Measurements from ENCODE around the gene USP4. TPM values are rescaled to one million over a fixed set of nuclear protein-coding genes. Genes with fewer than 3 reads are reported as not detected.

The USP4 gene
- total and polyA plus RNA-seq, 3 donors from 2014 or later, result 48.0 to 95.1 (median 72.0) TPM

DNA sequence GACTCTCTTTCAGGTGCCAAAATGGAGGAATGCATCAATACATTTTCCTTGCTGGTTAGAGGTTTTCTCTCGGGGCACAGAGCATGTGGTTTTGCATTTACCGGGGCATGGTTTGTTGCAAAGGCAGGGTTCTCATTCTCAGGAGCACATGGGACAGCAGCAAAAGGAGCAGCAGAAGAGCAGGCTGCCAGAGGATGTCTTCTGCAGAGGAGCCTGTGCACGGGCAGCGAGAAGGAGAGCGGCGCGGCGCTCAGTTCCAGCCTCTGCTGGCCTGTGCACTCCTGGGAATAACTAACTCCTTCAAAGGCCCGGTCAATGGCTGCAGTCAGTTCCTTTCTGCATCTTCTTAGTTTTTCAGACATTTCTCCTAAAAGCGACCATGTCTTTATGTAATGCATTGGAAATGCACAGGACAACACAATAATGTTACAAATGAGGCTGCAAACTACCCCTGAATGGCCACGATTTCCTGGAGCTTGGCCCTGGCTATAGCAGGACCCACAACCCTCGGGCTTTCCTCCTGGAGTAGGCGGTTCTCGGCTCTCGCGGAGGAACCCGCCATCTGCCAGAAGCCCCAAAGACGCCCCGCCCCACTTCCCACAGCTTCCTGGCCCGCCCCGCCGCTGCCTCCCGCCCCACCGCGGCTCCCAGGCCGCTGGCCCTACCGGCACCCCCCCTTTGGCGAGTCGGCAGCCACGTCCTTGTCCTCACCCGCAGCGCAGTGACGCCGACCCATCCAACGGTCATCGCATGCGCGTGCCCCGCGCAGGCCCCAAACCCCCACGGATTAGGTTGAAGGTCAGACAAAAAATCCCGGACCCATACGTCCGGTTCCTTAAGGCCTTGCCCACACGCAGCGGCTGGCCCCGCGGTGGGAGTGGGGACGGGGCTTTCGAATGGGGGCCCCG, 63.1 kb downstream of the USP4 start, which contains the start of gene C3orf62:
Gene C3orf62 (minus strand): TSS at position 758 of the 908 bp plus-strand sequence. CDS start 360 bp downstream, at position 398.
- 4% methylated on average over 20 to 50 of the region's 51 CpGs for WGBS, 2 donors
- intact Hi-C loops (cut with DNase I; ENCODE audit: low total_unique reads), result loop anchor here (10.0 kb wide), 1 partner anchor 252 kb away; the partner anchor contains the start of genes IMPDH2 and NDUFAF3
- Histone ChIP-seq H3K36me3 (ENCODE audit: low read depth, missing control alignments) (no peaks in the 10 kb centered on the region), H3K4me1 (peaks cover 35% of the 10 kb centered on the region), H3K27ac (peak within 1 kb of the TSS; percentile 94 to 98), H3K4me3 (peak within 1 kb of the TSS; percentile 50 to 66), H3K9me3 (no peaks in the 10 kb centered on the region), H3K27me3 (no peaks in the 10 kb centered on the region)
- peak; percentile 92 for DNase-seq
- TF ChIP-seq, protein P1, sequence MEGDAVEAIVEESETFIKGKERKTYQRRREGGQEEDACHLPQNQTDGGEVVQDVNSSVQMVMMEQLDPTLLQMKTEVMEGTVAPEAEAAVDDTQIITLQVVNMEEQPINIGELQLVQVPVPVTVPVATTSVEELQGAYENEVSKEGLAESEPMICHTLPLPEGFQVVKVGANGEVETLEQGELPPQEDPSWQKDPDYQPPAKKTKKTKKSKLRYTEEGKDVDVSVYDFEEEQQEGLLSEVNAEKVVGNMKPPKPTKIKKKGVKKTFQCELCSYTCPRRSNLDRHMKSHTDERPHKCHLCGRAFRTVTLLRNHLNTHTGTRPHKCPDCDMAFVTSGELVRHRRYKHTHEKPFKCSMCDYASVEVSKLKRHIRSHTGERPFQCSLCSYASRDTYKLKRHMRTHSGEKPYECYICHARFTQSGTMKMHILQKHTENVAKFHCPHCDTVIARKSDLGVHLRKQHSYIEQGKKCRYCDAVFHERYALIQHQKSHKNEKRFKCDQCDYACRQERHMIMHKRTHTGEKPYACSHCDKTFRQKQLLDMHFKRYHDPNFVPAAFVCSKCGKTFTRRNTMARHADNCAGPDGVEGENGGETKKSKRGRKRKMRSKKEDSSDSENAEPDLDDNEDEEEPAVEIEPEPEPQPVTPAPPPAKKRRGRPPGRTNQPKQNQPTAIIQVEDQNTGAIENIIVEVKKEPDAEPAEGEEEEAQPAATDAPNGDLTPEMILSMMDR (IDR thresholded peaks at IDR 0.05), result no peak
- no peak for TF ChIP-seq POLR2A (IDR thresholded peaks at IDR 0.05)

DNA sequence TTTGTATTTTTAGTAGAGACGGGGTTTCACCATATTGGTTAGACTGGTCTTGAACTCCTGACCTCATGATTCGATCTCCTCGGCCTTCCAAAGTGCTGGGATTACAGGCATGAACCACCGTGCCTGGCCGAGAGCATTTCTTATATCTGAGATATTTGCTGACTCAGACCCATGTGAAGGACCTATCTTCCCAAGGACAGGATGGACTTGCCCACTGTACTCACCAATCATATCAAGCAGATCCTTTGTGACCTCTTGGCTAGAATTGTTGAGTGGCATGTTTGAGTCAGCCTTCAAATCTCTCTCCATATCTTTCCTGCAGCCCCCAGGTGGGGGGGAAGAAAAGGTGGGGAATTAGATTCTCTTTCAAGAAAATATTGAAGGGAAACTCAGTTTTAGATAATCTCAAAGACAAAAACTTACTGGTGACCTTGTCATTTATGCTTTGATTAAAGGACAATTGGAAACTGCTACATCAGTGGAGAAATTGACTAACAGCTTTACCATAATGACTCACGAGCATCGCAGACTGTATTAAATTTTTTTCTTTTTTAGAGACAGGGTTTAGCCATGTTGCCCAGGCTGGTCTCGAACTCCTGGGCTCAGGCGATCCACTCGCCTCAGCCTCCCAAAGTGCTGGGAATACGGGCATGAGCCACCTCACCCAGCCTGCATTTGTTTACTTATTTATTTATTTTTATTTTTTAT, 65.9 kb downstream of the USP4 start:
- DNase-seq, result no peak
- Histone ChIP-seq H3K27me3 (no peaks in the 10 kb centered on the region), H3K4me1 (peaks cover 32% of the 10 kb centered on the region), H3K36me3 (ENCODE audit: low read depth, missing control alignments) (no peaks in the 10 kb centered on the region), H3K4me3 (no peak overlapping the region), H3K9me3 (no peaks in the 10 kb centered on the region), H3K27ac (no peak overlapping the region)
- TF ChIP-seq POLR2A (IDR thresholded peaks at IDR 0.05), result no peak
- TF ChIP-seq, protein P1 (IDR thresholded peaks at IDR 0.05), result no peak
- 84 to 87% methylated on average over 10 to 11 of the region's 11 CpGs for WGBS, 2 donors
- intact Hi-C loops (cut with DNase I; ENCODE audit: low total_unique reads), result loop anchor here (10.0 kb wide), 1 partner anchor 249 kb away; the partner anchor contains the start of genes IMPDH2 and NDUFAF3

DNA sequence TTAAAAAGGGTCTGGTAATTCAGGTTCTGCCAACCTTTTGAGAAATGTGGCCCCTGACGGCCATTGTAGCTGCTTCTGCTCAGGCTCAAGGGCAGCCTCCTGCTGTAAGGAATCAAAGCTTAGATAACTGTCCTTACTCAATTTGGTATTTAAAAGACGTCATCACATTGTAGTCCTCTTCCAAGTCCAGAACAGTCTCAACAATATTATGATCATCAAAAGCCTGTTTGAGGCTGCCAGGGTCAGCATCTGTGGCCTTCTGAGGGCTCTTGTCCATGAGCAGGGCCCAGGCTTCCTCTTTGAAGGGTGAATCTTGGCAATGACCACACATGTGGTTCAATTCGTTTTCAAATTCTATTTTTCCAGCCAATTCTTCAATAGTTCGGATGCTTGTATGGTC, 68.8 kb downstream of the USP4 start:
- intact Hi-C loops (cut with DNase I; ENCODE audit: low total_unique reads), result loop anchor here (10.0 kb wide), 1 partner anchor 246 kb away; the partner anchor contains the start of genes IMPDH2 and NDUFAF3
- TF ChIP-seq, protein P1 (IDR thresholded peaks at IDR 0.05), result no peak
- TF ChIP-seq POLR2A (IDR thresholded peaks at IDR 0.05), result no peak
- Histone ChIP-seq H3K36me3 (ENCODE audit: low read depth, missing control alignments) (no peaks in the 10 kb centered on the region), H3K27me3 (no peaks in the 10 kb centered on the region), H3K4me1 (peaks cover 16% of the 10 kb centered on the region), H3K9me3 (no peaks in the 10 kb centered on the region), H3K27ac (peak overlapping the region in 1 of 2 donors; percentile 32), H3K4me3 (no peak overlapping the region)
- no peak for DNase-seq
- 63 to 68% methylated on average over 4 of the region's 4 CpGs for WGBS, 2 donors

DNA sequence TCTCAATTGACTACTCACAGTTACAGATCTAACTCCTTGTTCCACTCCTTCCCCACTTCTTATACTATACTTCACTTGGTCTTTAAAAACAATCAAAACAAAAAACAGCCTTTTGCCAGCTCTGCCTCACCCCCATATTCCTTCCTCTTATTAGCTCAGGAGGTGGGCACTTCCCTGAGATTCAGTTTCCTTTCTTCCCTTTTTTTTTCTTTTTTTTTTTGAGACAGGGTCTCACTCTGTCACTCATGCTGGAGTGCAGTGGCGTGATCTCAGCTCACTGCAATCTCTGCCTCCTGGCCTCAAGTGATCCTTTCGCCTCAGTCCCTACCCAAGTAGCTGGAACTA, 69.7 kb downstream of the USP4 start:
- TF ChIP-seq POLR2A (IDR thresholded peaks at IDR 0.05), result no peak
- TF ChIP-seq, protein P1 (IDR thresholded peaks at IDR 0.05), result no peak

More for the DNA sequence above, 69.7 kb downstream of the USP4 start:
- Histone ChIP-seq H3K27me3 (no peaks in the 10 kb centered on the region), H3K4me3 (no peak overlapping the region), H3K27ac (no peak overlapping the region), H3K4me1 (peaks cover 20% of the 10 kb centered on the region), H3K9me3 (no peaks in the 10 kb centered on the region), H3K36me3 (ENCODE audit: low read depth, missing control alignments) (no peaks in the 10 kb centered on the region)
- 94 to 95% methylated on average over 2 of the region's 2 CpGs for WGBS, 2 donors
- intact Hi-C loops (cut with DNase I; ENCODE audit: low total_unique reads), result loop anchor here (10.0 kb wide), 1 partner anchor 245 kb away; the partner anchor contains the start of genes IMPDH2 and NDUFAF3
- DNase-seq, result no peak
